ENCODE results near the gene RFX2.

Gene RFX2

DNA sequence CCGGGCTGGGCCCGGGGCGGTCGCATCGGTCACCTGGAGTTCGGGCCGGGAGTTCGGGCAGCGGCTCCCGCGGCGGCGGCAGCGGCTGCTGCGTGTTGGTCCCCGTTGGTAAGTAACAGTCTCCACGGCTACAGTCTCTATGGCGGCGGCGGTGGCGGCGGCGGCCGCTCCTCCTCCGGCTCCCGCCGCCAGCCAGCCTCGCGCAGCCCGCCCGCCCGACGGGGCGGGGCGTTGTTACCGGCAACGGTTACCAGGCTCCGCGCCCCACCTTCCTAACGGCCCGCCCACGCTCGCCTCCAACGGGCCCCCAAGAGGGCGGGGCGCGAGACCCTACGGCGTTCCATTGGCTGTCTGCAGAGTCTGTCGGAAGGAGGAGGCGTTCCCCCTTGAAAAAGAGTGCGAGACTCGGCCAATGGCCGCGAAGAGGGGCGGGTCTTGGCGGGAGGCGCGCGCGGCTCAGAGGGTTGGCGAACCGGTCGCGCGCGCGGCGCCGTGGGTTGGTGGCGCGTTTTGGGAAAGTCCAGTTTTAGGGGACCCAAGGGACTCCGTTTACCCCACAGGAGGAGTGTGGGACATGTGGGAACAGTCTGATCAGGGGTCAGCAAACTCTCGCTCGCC lies at the start of gene RFX2:
Gene RFX2 (minus strand): TSS at position 141 of the 618 bp plus-strand sequence. CDS start 63,004 bp downstream, outside the sequence.
- peaks cover 9% of the 10 kb centered on the region for H3K4me1 ChIP-seq (ENCODE audit: control insufficient read depth, insufficient read depth, low read length)
- peak within 1 kb of the TSS; percentile 88 for H3K9ac ChIP-seq (ENCODE audit: low read length)
- no peaks in the 10 kb centered on the region for H3K36me3 ChIP-seq (ENCODE audit: control insufficient read depth, insufficient read depth, low read length)
- H3K27me3 ChIP-seq (ENCODE audit: control insufficient read depth, insufficient read depth, low read length) = peaks cover 7% of the 10 kb centered on the region
- H3K9me3 ChIP-seq (ENCODE audit: control insufficient read depth, low read length) = no peaks in the 10 kb centered on the region
- peak within 1 kb of the TSS; percentile 67 for H3K4me3 ChIP-seq (ENCODE audit: low read length)

DNA sequence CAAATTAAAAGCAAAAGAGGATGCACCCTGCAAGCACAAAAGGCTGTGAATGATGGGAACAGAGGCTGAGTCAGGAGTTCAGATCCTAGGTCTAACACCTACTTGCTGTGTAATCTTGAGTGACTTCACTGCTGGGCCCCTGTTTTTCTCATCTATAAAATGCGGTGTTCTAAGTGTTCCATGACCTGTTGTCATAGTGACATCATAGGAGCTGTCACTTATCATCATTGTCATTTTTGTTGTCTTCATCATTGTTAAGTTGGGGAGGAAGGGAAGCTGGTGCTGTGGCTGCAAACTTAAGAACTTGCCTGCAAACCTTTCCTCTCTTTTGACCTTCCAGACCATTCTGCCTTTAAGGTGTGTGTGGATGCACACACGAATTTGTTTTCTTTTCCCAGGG lies 45.7 kb upstream of the RFX2 start:
- H3K36me3 ChIP-seq (ENCODE audit: control insufficient read depth, insufficient read depth, low read length) = no peaks in the 10 kb centered on the region

DNA sequence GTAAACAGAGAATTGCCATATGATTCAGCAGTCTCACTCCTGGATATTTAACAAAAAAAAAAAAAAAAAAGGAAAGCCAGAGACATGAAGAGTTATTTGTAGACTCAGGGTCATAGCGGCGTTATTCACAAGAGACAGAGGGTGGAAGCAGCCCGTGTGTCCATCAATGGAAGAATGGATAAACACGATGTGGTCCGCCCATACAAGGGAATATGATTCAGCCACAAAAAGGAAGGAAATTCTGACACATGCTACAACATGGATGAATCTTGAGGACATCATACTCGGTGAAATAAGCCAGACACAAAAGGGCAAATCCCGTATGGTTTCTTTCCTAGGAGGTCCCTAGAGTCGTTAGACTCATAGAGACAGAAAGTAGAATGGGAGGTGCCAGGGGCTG lies 40.0 kb upstream of the RFX2 start:
- Histone ChIP-seq H3K9ac (ENCODE audit: low read length) (no peak overlapping the region), H3K9me3 (ENCODE audit: control insufficient read depth, low read length) (no peaks in the 10 kb centered on the region), H3K4me3 (ENCODE audit: low read length) (no peak overlapping the region), H3K4me1 (ENCODE audit: control insufficient read depth, insufficient read depth, low read length) (no peaks in the 10 kb centered on the region), H3K36me3 (ENCODE audit: control insufficient read depth, insufficient read depth, low read length) (no peaks in the 10 kb centered on the region), H3K27me3 (ENCODE audit: control insufficient read depth, insufficient read depth, low read length) (no peaks in the 10 kb centered on the region)

More for the DNA sequence above, 45.7 kb upstream of the RFX2 start:
- no peaks in the 10 kb centered on the region for H3K27me3 ChIP-seq (ENCODE audit: control insufficient read depth, insufficient read depth, low read length)
- no peak overlapping the region for H3K4me3 ChIP-seq (ENCODE audit: low read length)
- H3K4me1 ChIP-seq (ENCODE audit: control insufficient read depth, insufficient read depth, low read length) = no peaks in the 10 kb centered on the region
- H3K9ac ChIP-seq (ENCODE audit: low read length) = no peak overlapping the region
- no peaks in the 10 kb centered on the region for H3K9me3 ChIP-seq (ENCODE audit: control insufficient read depth, low read length)

DNA sequence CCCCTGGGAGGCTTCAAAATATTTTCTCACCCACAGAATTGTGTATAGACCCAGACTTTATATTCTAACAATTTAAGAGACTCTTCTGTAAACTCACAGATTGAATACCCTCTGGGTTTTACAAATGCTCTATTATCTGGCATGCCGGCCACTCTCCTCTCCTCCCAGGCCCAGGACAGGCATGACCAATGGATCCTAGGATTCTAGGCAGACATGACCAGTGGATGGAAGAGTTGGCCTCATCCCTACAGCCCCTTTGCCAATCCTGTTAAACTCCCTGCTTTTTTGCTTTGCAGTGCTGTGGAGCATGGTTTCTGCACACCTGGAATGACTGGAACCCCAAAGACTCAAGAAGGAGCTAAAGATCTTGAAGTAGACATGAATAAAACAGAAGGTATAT lies 30.9 kb upstream of the RFX2 start:
- no peaks in the 10 kb centered on the region for H3K36me3 ChIP-seq (ENCODE audit: control insufficient read depth, insufficient read depth, low read length)
- H3K9ac ChIP-seq (ENCODE audit: low read length) = no peak overlapping the region
- H3K9me3 ChIP-seq (ENCODE audit: control insufficient read depth, low read length) = no peaks in the 10 kb centered on the region
- H3K4me1 ChIP-seq (ENCODE audit: control insufficient read depth, insufficient read depth, low read length) = no peaks in the 10 kb centered on the region
- no peaks in the 10 kb centered on the region for H3K27me3 ChIP-seq (ENCODE audit: control insufficient read depth, insufficient read depth, low read length)
- no peak overlapping the region for H3K4me3 ChIP-seq (ENCODE audit: low read length)

DNA sequence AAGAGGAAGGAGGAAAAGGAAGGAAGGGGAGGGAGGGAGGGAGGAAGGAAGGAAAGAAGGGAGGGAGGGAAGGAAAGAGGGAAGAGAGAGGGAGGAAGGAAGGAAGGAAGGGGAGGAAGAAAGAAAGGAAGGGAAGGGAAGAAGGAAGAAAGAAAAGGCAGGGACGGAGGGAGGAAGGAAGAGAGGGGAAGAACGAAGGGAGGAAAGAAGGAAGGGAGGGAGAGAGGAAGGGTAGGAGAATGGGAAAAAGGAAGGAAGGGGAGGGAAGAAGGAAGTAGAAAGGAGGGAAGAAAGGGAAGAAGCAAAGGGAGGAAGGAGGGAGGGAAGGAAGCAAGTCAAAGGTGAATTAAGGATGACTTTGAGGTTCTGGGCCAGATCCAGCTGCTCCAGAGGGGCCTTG lies 28.2 kb upstream of the RFX2 start:
- H3K9ac ChIP-seq (ENCODE audit: low read length) = no peak overlapping the region
- H3K4me1 ChIP-seq (ENCODE audit: control insufficient read depth, insufficient read depth, low read length) = no peaks in the 10 kb centered on the region
- no peak overlapping the region for H3K4me3 ChIP-seq (ENCODE audit: low read length)
- H3K36me3 ChIP-seq (ENCODE audit: control insufficient read depth, insufficient read depth, low read length) = no peaks in the 10 kb centered on the region
- no peaks in the 10 kb centered on the region for H3K9me3 ChIP-seq (ENCODE audit: control insufficient read depth, low read length)
- no peaks in the 10 kb centered on the region for H3K27me3 ChIP-seq (ENCODE audit: control insufficient read depth, insufficient read depth, low read length)

DNA sequence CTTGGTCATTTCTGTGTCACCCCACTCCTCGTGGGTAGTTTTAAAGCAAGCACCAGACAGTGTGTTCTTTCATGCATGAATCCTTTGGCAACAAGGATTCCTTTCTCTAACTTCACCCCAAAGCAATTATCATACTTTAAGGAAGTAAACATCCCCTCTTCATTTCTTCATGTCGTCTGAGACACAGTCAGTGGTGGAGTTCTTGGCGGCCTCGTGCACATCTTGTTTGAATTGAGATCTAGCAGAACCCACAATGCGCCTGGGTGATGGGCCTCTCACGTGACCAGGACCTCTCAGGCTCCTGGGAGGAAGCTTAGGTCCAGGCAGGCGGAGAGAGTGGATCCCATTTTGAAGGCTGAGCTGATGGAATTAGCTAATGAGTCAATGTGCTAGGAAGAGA lies 27.8 kb upstream of the RFX2 start:
- H3K9ac ChIP-seq (ENCODE audit: low read length) = no peak overlapping the region
- H3K9me3 ChIP-seq (ENCODE audit: control insufficient read depth, low read length) = no peaks in the 10 kb centered on the region
- H3K4me3 ChIP-seq (ENCODE audit: low read length) = no peak overlapping the region
- no peaks in the 10 kb centered on the region for H3K36me3 ChIP-seq (ENCODE audit: control insufficient read depth, insufficient read depth, low read length)
- H3K27me3 ChIP-seq (ENCODE audit: control insufficient read depth, insufficient read depth, low read length) = no peaks in the 10 kb centered on the region
- H3K4me1 ChIP-seq (ENCODE audit: control insufficient read depth, insufficient read depth, low read length) = no peaks in the 10 kb centered on the region

DNA sequence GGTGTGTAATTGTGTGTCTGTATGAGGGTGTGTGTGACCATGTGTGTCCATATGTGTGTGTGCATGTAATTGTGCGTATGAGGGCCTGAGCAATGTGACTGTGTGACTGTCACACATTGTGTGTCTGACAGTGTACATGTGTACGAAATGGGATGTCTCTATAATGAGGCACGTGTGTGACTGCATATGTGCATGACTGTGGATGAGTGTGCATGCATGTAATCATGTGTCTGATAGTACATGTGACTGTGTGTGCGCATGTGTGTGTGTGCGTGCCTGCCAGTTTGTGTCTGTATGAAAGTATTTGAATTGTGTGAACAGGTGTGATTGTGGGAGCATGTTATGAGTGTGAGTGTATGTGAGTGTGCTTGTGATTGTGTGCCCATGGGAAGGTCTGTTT lies 22.9 kb upstream of the RFX2 start:
- no peaks in the 10 kb centered on the region for H3K4me1 ChIP-seq (ENCODE audit: control insufficient read depth, insufficient read depth, low read length)
- no peak overlapping the region for H3K9ac ChIP-seq (ENCODE audit: low read length)
- H3K36me3 ChIP-seq (ENCODE audit: control insufficient read depth, insufficient read depth, low read length) = no peaks in the 10 kb centered on the region
- no peaks in the 10 kb centered on the region for H3K27me3 ChIP-seq (ENCODE audit: control insufficient read depth, insufficient read depth, low read length)
- H3K9me3 ChIP-seq (ENCODE audit: control insufficient read depth, low read length) = no peaks in the 10 kb centered on the region
- H3K4me3 ChIP-seq (ENCODE audit: low read length) = no peak overlapping the region

DNA sequence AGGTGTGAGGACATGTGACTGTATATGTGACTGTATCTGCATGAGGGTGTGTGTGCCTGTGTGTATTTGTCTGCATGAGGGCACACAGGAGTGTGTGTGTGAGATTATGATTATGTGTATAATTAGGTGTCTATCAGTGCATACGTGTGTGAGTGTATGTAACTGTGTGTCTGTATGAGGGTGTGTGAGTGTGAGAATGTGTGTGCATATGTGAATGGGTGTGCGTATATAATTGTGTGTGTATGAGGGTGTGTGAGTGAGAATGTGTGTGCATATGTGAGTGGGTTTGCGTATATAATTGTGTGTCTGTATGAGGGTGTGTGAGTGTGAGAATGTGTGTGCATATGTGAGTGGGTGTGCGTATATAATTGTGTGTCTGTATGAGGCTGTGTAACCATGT lies 22.2 kb upstream of the RFX2 start:
- no peak overlapping the region for H3K4me3 ChIP-seq (ENCODE audit: low read length)
- H3K4me1 ChIP-seq (ENCODE audit: control insufficient read depth, insufficient read depth, low read length) = no peaks in the 10 kb centered on the region
- no peaks in the 10 kb centered on the region for H3K27me3 ChIP-seq (ENCODE audit: control insufficient read depth, insufficient read depth, low read length)

DNA sequence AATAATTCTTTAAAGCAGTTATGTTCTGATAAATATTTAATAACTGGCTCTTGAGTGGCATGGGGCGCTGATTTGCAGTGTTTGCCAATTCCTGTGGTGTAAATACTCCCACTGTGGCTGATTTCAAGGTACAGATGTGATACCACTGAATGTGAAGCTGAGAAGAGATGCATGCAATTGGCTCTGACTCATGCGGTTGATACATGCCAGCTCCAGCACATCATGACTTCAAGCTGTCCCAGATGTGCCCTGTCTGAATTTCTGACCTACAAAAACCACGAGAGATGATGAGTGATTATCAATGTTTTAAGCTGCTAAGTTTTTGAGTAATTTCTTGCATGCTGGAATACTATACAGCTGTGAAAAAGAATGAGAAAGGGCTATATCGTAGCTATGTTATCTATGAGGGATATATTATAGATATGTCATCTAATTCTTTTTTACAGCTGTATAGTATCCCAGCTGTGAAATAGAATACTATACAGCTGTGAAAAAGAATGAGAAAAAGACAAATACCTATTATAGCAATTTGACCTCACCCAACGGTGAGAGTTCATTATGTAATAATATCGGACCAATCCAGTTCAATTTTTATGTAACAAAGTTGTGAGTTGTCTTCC lies 17.5 kb upstream of the RFX2 start:
- Histone ChIP-seq H3K27me3 (ENCODE audit: control insufficient read depth, insufficient read depth, low read length) (no peaks in the 10 kb centered on the region), H3K4me3 (ENCODE audit: low read length) (no peak overlapping the region), H3K36me3 (ENCODE audit: control insufficient read depth, insufficient read depth, low read length) (no peaks in the 10 kb centered on the region), H3K9me3 (ENCODE audit: control insufficient read depth, low read length) (no peaks in the 10 kb centered on the region), H3K4me1 (ENCODE audit: control insufficient read depth, insufficient read depth, low read length) (no peaks in the 10 kb centered on the region), H3K9ac (ENCODE audit: low read length) (no peak overlapping the region)

More for the DNA sequence above, 22.2 kb upstream of the RFX2 start:
- H3K9me3 ChIP-seq (ENCODE audit: control insufficient read depth, low read length) = no peaks in the 10 kb centered on the region
- no peak overlapping the region for H3K9ac ChIP-seq (ENCODE audit: low read length)
- H3K36me3 ChIP-seq (ENCODE audit: control insufficient read depth, insufficient read depth, low read length) = no peaks in the 10 kb centered on the region

DNA sequence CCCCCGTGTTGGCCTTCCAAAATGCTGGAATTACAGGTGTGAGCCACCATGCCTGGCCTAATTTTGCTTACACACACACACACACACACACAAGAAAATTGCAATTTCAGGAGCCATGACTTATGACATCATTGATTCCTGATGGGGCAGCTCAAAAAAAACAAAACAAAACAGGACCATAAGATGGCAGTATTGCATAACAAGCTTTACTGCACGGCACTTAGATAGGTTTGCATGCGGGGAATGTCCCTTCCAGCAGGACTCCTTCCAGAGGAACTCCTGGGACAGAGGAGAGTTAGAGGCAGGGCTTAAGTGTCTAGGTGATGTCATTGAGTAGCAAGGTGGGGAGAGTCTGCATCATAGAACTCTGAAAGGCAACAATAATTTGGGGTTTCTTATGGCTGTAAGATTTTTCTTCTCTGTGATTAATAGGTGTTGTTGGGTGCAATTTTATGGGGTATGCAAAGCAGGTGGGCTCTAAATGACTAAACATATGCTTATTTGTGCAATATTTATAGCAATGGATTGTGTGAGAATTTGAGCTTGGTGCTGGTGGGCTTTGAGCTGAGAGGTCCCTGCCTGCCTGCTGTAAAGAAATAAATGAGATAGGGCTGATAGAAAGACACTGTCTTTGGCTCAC lies 16.2 kb upstream of the RFX2 start:
- Histone ChIP-seq H3K36me3 (ENCODE audit: control insufficient read depth, insufficient read depth, low read length) (no peaks in the 10 kb centered on the region), H3K4me1 (ENCODE audit: control insufficient read depth, insufficient read depth, low read length) (no peaks in the 10 kb centered on the region), H3K27me3 (ENCODE audit: control insufficient read depth, insufficient read depth, low read length) (no peaks in the 10 kb centered on the region), H3K9ac (ENCODE audit: low read length) (no peak overlapping the region), H3K4me3 (ENCODE audit: low read length) (no peak overlapping the region), H3K9me3 (ENCODE audit: control insufficient read depth, low read length) (no peaks in the 10 kb centered on the region)

DNA sequence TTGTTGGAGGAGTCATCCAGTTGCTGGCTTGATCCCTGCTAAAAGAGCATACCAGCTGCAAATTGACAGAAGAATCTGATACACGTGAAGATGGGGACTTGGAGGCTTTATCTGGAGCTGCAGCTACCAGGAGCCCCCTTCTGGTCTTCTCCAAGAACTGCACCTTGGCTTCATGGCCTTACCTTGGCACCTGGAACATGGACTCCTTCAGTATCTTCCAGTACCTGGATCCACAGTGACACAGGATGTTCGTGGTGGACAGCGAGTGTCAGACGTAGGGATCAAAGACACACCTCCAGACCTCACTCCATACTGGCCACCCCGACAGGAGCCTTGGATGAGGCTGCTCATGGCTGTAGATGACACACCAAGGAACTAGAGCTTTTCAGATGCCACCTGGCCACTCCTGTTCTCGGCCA lies 15.3 kb upstream of the RFX2 start:
- Histone ChIP-seq H3K4me1 (ENCODE audit: control insufficient read depth, insufficient read depth, low read length) (no peaks in the 10 kb centered on the region), H3K27me3 (ENCODE audit: control insufficient read depth, insufficient read depth, low read length) (no peaks in the 10 kb centered on the region), H3K36me3 (ENCODE audit: control insufficient read depth, insufficient read depth, low read length) (no peaks in the 10 kb centered on the region), H3K9me3 (ENCODE audit: control insufficient read depth, low read length) (no peaks in the 10 kb centered on the region), H3K4me3 (ENCODE audit: low read length) (no peak overlapping the region), H3K9ac (ENCODE audit: low read length) (no peak overlapping the region)

DNA sequence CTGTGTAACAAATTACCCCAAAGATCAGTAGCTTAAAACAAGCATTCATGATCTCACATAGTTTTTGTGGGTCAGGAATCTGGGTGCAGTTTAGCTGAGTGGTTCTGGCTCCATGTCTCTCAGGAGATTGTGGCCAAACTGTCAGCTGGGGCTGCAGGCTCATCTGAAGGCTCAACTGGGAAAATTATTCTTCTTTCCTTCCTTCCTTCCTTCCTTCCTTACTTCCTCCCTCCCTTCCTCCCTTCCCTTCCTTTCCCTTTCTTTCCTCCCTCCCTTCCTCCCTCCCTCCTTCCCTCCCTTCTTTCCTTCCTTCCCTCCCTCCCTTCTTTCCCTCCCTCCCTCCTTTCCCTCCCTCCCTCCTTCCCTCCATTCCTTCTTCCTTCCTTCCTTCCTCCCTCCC lies 8.7 kb upstream of the RFX2 start:
- no peaks in the 10 kb centered on the region for H3K4me1 ChIP-seq (ENCODE audit: control insufficient read depth, insufficient read depth, low read length)
- no peaks in the 10 kb centered on the region for H3K27me3 ChIP-seq (ENCODE audit: control insufficient read depth, insufficient read depth, low read length)
- H3K9me3 ChIP-seq (ENCODE audit: control insufficient read depth, low read length) = no peaks in the 10 kb centered on the region
- no peak overlapping the region for H3K4me3 ChIP-seq (ENCODE audit: low read length)
- H3K9ac ChIP-seq (ENCODE audit: low read length) = no peak overlapping the region
- no peaks in the 10 kb centered on the region for H3K36me3 ChIP-seq (ENCODE audit: control insufficient read depth, insufficient read depth, low read length)

All from mucosa of stomach (tissue), 1 donor.